Measurements from ENCODE around the gene OXLD1. TPM values are rescaled to one million over a fixed set of nuclear protein-coding genes. Genes with fewer than 3 reads are reported as not detected.

The OXLD1 gene
- total RNA-seq, 4 donors from 2014 or later = 15.5 to 32.2 (median 22.2) TPM

DNA sequence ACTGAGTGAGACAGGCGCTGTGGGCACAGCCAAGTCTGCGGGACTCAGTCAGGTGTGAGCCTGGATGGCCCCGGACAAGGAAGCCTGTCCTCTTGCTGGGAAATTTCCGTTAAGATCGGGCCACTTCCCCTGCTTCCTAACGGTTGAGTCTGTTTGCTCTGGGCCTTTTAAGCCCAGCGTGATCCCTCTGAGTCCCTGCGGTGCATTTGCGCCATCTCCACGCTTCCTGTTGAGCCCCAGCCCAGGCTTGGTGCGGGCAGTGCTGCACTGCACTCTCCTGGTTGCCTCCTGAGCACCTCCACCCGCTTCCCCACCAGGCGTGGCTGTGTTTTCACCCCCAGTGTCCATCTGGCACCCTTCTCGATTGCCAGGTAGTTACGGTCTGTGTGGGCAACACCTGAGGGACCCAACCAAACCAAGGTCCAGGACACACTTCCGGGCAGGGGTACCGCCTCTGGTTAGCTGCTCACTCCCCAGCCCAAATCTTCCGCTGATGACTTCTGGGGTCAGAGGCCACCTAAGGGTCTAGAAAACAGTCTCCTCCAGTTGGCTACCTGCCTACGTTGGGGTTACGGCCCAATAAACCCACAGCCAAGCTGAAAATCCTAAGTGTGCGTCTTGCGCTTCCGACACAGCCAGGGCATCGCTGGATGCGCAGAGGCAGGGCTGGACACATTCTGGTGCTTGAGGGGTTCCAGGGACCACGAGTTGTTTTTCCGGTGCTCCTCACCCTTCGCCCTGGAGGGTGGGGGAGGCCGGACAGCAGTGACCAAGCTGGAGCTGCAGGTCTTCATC lies 44.3 kb upstream of the OXLD1 start:
- ATAC-seq = no peak
- in situ Hi-C loops (cut with MboI; ENCODE audit: low sequenced_read_pairs in 4 of 4) = no loop called here
- peak overlapping the region in 3 of 4 donors; percentile 4 to 89 (median 76) for H3K27ac ChIP-seq
- no peaks in the 10 kb centered on the region for H3K27me3 ChIP-seq
- no peak for DNase-seq
- no peaks in the 10 kb centered on the region for H3K9me3 ChIP-seq
- H3K36me3 ChIP-seq = peaks cover 0 to 22% of the 10 kb centered on the region in 2 donors
- H3K4me1 ChIP-seq = peaks cover 23 to 31% of the 10 kb centered on the region in 2 donors
- peak overlapping the region in 3 of 4 donors; percentile 57 to 82 (median 67) for H3K4me3 ChIP-seq
- TF ChIP-seq POLR2A (IDR thresholded peaks at IDR 0.05) = no peak
- TF ChIP-seq, protein P1, sequence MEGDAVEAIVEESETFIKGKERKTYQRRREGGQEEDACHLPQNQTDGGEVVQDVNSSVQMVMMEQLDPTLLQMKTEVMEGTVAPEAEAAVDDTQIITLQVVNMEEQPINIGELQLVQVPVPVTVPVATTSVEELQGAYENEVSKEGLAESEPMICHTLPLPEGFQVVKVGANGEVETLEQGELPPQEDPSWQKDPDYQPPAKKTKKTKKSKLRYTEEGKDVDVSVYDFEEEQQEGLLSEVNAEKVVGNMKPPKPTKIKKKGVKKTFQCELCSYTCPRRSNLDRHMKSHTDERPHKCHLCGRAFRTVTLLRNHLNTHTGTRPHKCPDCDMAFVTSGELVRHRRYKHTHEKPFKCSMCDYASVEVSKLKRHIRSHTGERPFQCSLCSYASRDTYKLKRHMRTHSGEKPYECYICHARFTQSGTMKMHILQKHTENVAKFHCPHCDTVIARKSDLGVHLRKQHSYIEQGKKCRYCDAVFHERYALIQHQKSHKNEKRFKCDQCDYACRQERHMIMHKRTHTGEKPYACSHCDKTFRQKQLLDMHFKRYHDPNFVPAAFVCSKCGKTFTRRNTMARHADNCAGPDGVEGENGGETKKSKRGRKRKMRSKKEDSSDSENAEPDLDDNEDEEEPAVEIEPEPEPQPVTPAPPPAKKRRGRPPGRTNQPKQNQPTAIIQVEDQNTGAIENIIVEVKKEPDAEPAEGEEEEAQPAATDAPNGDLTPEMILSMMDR (IDR thresholded peaks at IDR 0.05 in 4 of 5, conservative IDR thresholded peaks at IDR 0.05 in 1 of 5) = no peak
- intact Hi-C loops (cut with DNase I; ENCODE audit: low total_unique reads) = loop anchor here (5.0 kb wide), 1 partner anchor 33 kb away; no protein-coding TSS in a partner anchor

- H3K36me3 ChIP-seq = peaks cover 0 to 29% of the 10 kb centered on the region in 2 donors
- DNase-seq (no peak), ATAC-seq (no peak)
- in situ Hi-C loops (cut with MboI; ENCODE audit: low sequenced_read_pairs in 4 of 4) = no loop called here
- H3K4me3 ChIP-seq = no peak overlapping the region
- H3K4me1 ChIP-seq = peaks cover 31 to 42% of the 10 kb centered on the region in 2 donors
- H3K27me3 ChIP-seq = no peaks in the 10 kb centered on the region
- intact Hi-C loops (cut with DNase I; ENCODE audit: low total_unique reads) = no loop called here
- no peak for TF ChIP-seq POLR2A (IDR thresholded peaks at IDR 0.05)
- TF ChIP-seq, protein P1 (IDR thresholded peaks at IDR 0.05 in 4 of 5, conservative IDR thresholded peaks at IDR 0.05 in 1 of 5) = no peak
- no peaks in the 10 kb centered on the region for H3K9me3 ChIP-seq
- no peak overlapping the region for H3K27ac ChIP-seq
These were observed 42.4 kb upstream of the OXLD1 start for GRCh38 chr17:81708739-81709185.

DNA sequence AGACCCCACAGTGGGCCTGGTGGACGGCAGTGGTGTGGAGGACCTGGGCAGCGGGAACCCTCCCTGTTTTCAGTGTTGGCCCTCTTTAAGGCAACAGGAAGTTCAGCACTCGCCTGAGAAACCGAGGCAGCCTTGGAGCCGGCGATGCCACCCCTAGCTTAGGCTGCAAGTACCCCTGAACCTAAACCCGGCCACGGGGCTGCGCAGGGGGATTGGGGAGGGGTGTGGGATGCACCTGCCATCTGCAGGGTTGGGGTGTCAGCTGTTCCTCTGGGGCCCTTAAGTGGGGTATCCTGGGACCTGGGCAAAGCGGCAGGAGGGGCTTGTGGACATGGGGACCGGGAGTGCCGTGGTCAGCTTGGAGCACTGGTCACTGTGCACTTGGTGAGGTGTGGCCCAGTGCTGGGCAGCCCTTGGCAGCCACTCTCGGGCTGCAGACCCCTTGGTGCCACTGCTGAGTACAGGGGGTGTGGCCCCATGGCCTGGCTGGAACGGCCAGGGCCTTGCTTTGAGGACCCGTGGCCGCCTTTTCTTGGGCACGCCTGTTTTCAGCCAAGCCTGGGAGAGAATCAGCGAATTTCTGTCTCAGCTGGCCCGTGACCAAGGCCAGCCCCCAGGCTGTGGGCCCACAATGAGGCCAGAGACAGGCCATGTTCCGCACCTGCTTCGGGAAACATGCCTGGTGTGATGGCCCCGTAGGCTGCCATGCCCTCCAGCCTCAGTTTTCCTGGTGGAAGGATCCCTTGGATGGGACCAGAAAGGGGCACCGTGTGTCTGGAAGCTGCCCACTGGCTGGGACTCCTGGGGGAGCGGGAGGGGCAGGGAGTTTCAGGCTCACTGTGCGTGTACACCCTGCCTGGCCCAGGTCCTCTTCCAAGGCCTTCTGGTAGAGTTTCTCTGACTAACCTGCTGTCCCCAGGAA lies 41.6 kb upstream of the OXLD1 start:
- Histone ChIP-seq H3K9me3 (no peaks in the 10 kb centered on the region), H3K36me3 (peaks cover 0 to 29% of the 10 kb centered on the region in 2 donors), H3K4me1 (peaks cover 29 to 35% of the 10 kb centered on the region in 2 donors), H3K4me3 (no peak overlapping the region), H3K27me3 (no peaks in the 10 kb centered on the region), H3K27ac (no peak overlapping the region)
- DNase-seq (no peak), ATAC-seq (no peak)
- in situ Hi-C loops (cut with MboI; ENCODE audit: low sequenced_read_pairs in 4 of 4) (no loop called here), intact Hi-C loops (cut with DNase I; ENCODE audit: low total_unique reads) (no loop called here)
- TF ChIP-seq, protein P1 (IDR thresholded peaks at IDR 0.05 in 4 of 5, conservative IDR thresholded peaks at IDR 0.05 in 1 of 5) = no peak
- TF ChIP-seq POLR2A (IDR thresholded peaks at IDR 0.05) = no peak

- intact Hi-C loops (cut with DNase I; ENCODE audit: low total_unique reads) (no loop called here), in situ Hi-C loops (cut with MboI; ENCODE audit: low sequenced_read_pairs in 4 of 4) (no loop called here)
- H3K36me3 ChIP-seq = peaks cover 0 to 29% of the 10 kb centered on the region in 2 donors
- DNase-seq (no peak), ATAC-seq (no peak)
- H3K27ac ChIP-seq = no peak overlapping the region
- peaks cover 30 to 38% of the 10 kb centered on the region in 2 donors for H3K4me1 ChIP-seq
- H3K4me3 ChIP-seq = no peak overlapping the region
- TF ChIP-seq, protein P1 (IDR thresholded peaks at IDR 0.05 in 4 of 5, conservative IDR thresholded peaks at IDR 0.05 in 1 of 5) = no peak
- no peak for TF ChIP-seq POLR2A (IDR thresholded peaks at IDR 0.05)
- H3K27me3 ChIP-seq = no peaks in the 10 kb centered on the region
- H3K9me3 ChIP-seq = no peaks in the 10 kb centered on the region
These were observed 40.6 kb upstream of the OXLD1 start for GRCh38 chr17:81706757-81707624.

All from gastrocnemius medialis (tissue), 4 donors.